Mesenchymal stem cell (in vitro differentiated cells and primary cell): ENCODE results near the gene RRAS.
"Not testable (repeated sequence)": the region's sequence is repeated elsewhere in the genome, so short reads cannot be mapped to it uniquely, and the experiment has no call there.

Experiments
- DNase-seq: peaks from one replicate; pipeline ENCODE4 v3.0.0-alpha.2; 2013
- H2AFZ ChIP-seq: one replicate; pipeline ENCODE4 v1.6.1; 2013; ENCODE audit warnings: low read depth, mild to moderate bottlenecking, control low read depth, inconsistent platforms, low read length, moderate library complexity
- H2AK5ac ChIP-seq: 2 replicates; pipeline ENCODE4 v1.6.1; 2013; ENCODE audit warnings: low read length, moderate library complexity, mild to moderate bottlenecking, inconsistent platforms; ENCODE audit not compliant: severe bottlenecking
- H2BK120ac ChIP-seq: one replicate; pipeline ENCODE4 v1.6.1; 2013; ENCODE audit warnings: low read depth, mild to moderate bottlenecking, inconsistent platforms, low read length, moderate library complexity
- H2BK12ac ChIP-seq, 2 experiments: one replicate each; pipeline ENCODE4 v1.6.1; 2013; ENCODE audit warnings: inconsistent platforms in 2 of 2, low read length in 2 of 2, mild to moderate bottlenecking in 2 of 2, moderate library complexity in 2 of 2, control low read depth in 1 of 2
- H2BK15ac ChIP-seq: one replicate; pipeline ENCODE4 v1.6.1; 2013; ENCODE audit warnings: mild to moderate bottlenecking, low read depth, inconsistent platforms; ENCODE audit not compliant: poor library complexity, severe bottlenecking
- H2BK5ac ChIP-seq: 2 replicates; pipeline ENCODE4 v1.6.1; 2013; ENCODE audit warnings: low read depth, mild to moderate bottlenecking, low read length, control low read depth, inconsistent platforms; ENCODE audit not compliant: poor library complexity, severe bottlenecking
- H3K14ac ChIP-seq, 2 experiments: one replicate each; pipeline ENCODE4 v1.6.1; 2013; ENCODE audit warnings: inconsistent platforms in 2 of 2, low read length in 2 of 2, control low read depth in 1 of 2, mild to moderate bottlenecking in 1 of 2, moderate library complexity in 1 of 2
- H3K18ac ChIP-seq, 2 experiments: one replicate each; pipeline ENCODE4 v1.6.1; 2013; ENCODE audit warnings: inconsistent platforms in 2 of 2, low read length in 2 of 2, control low read depth in 1 of 2, low read depth in 1 of 2, mild to moderate bottlenecking in 1 of 2
- H3K23ac ChIP-seq, 2 experiments: one replicate each; pipeline ENCODE4 v1.6.1; 2013; ENCODE audit warnings: inconsistent platforms in 2 of 2, low read length in 2 of 2, mild to moderate bottlenecking in 2 of 2, moderate library complexity in 2 of 2, control low read depth in 1 of 2
- H3K27ac ChIP-seq: 2 replicates; pipeline ENCODE4 v1.5.1; 2013; ENCODE audit warnings: mild to moderate bottlenecking, moderate library complexity, low read length, control low read depth, inconsistent platforms; ENCODE audit not compliant: poor library complexity, severe bottlenecking
- H3K27me3 ChIP-seq, 2 experiments: 2 replicates each; pipeline versions ENCODE4 v1.6.1 to v1.7.0; 2013; ENCODE audit warnings: low read length in 2 of 2, mild to moderate bottlenecking in 2 of 2, moderate library complexity in 2 of 2, control low read depth in 1 of 2, inconsistent platforms in 1 of 2; ENCODE audit not compliant: control insufficient read depth in 1 of 2, insufficient read depth in 1 of 2
- H3K36me3 ChIP-seq, 2 experiments: 2 replicates each; pipeline versions ENCODE4 v1.6.1 to v1.7.0; 2013; ENCODE audit warnings: low read length in 2 of 2, control low read depth in 1 of 2, inconsistent platforms in 1 of 2, low read depth in 1 of 2, mild to moderate bottlenecking in 1 of 2; ENCODE audit not compliant: insufficient read depth in 2 of 2, control insufficient read depth in 1 of 2
- H3K4ac ChIP-seq, 2 experiments: one replicate each; pipeline ENCODE4 v1.6.1; 2013; ENCODE audit warnings: inconsistent platforms in 2 of 2, low read length in 2 of 2, mild to moderate bottlenecking in 2 of 2, moderate library complexity in 2 of 2, control low read depth in 1 of 2, low read depth in 1 of 2
- H3K4me1 ChIP-seq: 2 replicates; pipeline ENCODE4 v1.6.1; 2013; ENCODE audit warnings: low read depth, low read length, control low read depth; ENCODE audit not compliant: control insufficient read depth, insufficient read depth
- H3K4me2 ChIP-seq: 2 replicates; pipeline ENCODE4 v1.6.1; 2013; ENCODE audit warnings: low read length, mild to moderate bottlenecking, inconsistent platforms; ENCODE audit not compliant: poor library complexity, severe bottlenecking
- H3K4me3 ChIP-seq, 2 experiments: 2 replicates each; pipeline versions ENCODE4 v1.5.1 to v1.7.0; 2013; ENCODE audit warnings: low read length in 2 of 2, mild to moderate bottlenecking in 2 of 2, control low read depth in 1 of 2, low read depth in 1 of 2; ENCODE audit not compliant: insufficient read depth in 1 of 2
- H3K79me1 ChIP-seq: replicated peaks from 2 replicates; pipeline ENCODE4 v1.6.1; 2013; ENCODE audit warnings: mild to moderate bottlenecking, control low read depth, low read length, inconsistent platforms; ENCODE audit not compliant: poor library complexity, severe bottlenecking
- H3K9ac ChIP-seq: 2 replicates; pipeline ENCODE4 v1.7.0; 2013; ENCODE audit warnings: mild to moderate bottlenecking, low read length, moderate library complexity
- H3K9me3 ChIP-seq: 2 replicates; pipeline ENCODE4 v1.7.0; 2013; ENCODE audit warnings: mild to moderate bottlenecking, low read length; ENCODE audit not compliant: control insufficient read depth
- H4K8ac ChIP-seq: one replicate; pipeline ENCODE4 v1.6.1; 2013; ENCODE audit warnings: inconsistent platforms, mild to moderate bottlenecking, low read length, moderate library complexity
- H4K91ac ChIP-seq: one replicate; pipeline ENCODE4 v1.6.1; 2013; ENCODE audit warnings: mild to moderate bottlenecking, low read length, inconsistent platforms
- WGBS: methylation state at CpG from one replicate; pipeline ENCODE4 v1.1.7; 2013; ENCODE audit warnings: mixed read lengths; 5-methylcytosine and 5-hydroxymethylcytosine counted together

RRAS gene

GRCh38 chr19:49635530-49636232 is 4.3 kb downstream of the RRAS start:
- H2BK120ac ChIP-seq: no peak overlapping the region
- H3K9ac ChIP-seq: peak overlapping the region; percentile 4
- no peak overlapping the region for H3K4me3 ChIP-seq
- H3K36me3 ChIP-seq: peaks cover 17 to 19% of the 10 kb centered on the region in 2 experiments
- no peaks in the 10 kb centered on the region for H3K9me3 ChIP-seq
- H2AFZ ChIP-seq: no peak overlapping the region
- WGBS: 65% methylated on average over 24 of the region's 24 CpGs
- no peak overlapping the region for H3K23ac ChIP-seq
- DNase-seq: peak; percentile 61
- H3K4me2 ChIP-seq: no peak overlapping the region
- H3K4ac ChIP-seq: peak overlapping the region in 1 of 2 experiments; percentile 38
- H2BK5ac ChIP-seq: no peak overlapping the region
- H3K18ac ChIP-seq: peak overlapping the region in 1 of 2 experiments; percentile 18
- H3K4me1 ChIP-seq: peaks cover 40% of the 10 kb centered on the region
- H3K27ac ChIP-seq: no peak overlapping the region
- H4K8ac ChIP-seq: no peak overlapping the region
- no peak overlapping the region for H2AK5ac ChIP-seq
- peak overlapping the region; percentile 18 for H4K91ac ChIP-seq
- H3K27me3 ChIP-seq: no peaks in the 10 kb centered on the region
- H3K79me1 ChIP-seq: peaks cover 1% of the 10 kb centered on the region
- no peak overlapping the region for H3K14ac ChIP-seq
- no peak overlapping the region for H2BK15ac ChIP-seq
- H2BK12ac ChIP-seq: no peak overlapping the region

- H2AFZ ChIP-seq, H3K4ac ChIP-seq, DNase-seq, H3K23ac ChIP-seq, H3K27ac ChIP-seq, H3K79me1 ChIP-seq, H2BK5ac ChIP-seq, H3K9ac ChIP-seq, H4K91ac ChIP-seq, H3K14ac ChIP-seq, H2AK5ac ChIP-seq, H2BK12ac ChIP-seq, H3K4me3 ChIP-seq, H2BK120ac ChIP-seq, H3K9me3 ChIP-seq, H3K4me2 ChIP-seq, H3K27me3 ChIP-seq: not testable (repeated sequence)
- Histone ChIP-seq H2BK15ac (peak overlapping the region; percentile 15), H3K18ac (peak overlapping the region in 1 of 2 experiments; percentile 23), H4K8ac (peak overlapping the region; percentile 36), H3K4me1 (peaks cover 31% of the 10 kb centered on the region), H3K36me3 (peaks cover 20 to 28% of the 10 kb centered on the region in 2 experiments)
- 89% methylated on average over 9 of the region's 9 CpGs for WGBS
Observed at GRCh38 chr19:49633273-49633672, 6.7 kb downstream of the RRAS start.

DNA sequence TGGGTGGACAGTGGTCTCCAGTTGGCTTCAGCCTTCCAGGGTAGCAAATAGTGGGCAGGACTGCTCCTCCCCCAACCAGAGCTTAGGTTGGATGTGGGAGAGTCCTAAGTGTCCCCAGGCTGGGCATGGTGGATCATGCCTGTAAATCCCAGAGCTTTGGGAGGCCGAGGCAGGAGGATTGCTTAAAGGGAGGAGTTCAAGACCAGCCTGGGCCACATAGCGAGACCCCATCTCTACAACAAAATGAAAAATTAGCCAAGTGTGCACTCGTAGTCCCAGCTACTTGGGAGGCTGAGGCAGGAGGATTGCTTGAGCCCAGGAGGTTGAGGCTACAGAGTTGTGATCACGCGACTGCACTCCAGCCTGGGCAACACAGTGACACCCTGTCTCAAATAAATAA is 7.4 kb downstream of the RRAS start:
- no peak overlapping the region for H3K18ac ChIP-seq
- no peak overlapping the region for H2BK15ac ChIP-seq
- H2AFZ ChIP-seq: no peak overlapping the region
- H3K36me3 ChIP-seq: peaks cover 25 to 31% of the 10 kb centered on the region in 2 experiments
- H2BK5ac ChIP-seq: no peak overlapping the region
- no peak overlapping the region for H4K91ac ChIP-seq
- H2BK12ac ChIP-seq: no peak overlapping the region
- H3K4me1 ChIP-seq: peaks cover 26% of the 10 kb centered on the region
- no peak overlapping the region for H4K8ac ChIP-seq
- no peak overlapping the region for H2AK5ac ChIP-seq
- H3K4me3 ChIP-seq: no peak overlapping the region
- H3K9ac ChIP-seq: no peak overlapping the region
- H3K27ac ChIP-seq: no peak overlapping the region
- no peaks in the 10 kb centered on the region for H3K79me1 ChIP-seq
- no peak overlapping the region for H3K4ac ChIP-seq
- H3K23ac ChIP-seq: no peak overlapping the region
- no peak overlapping the region for H2BK120ac ChIP-seq
- WGBS: 91% methylated on average over 4 of the region's 5 CpGs
- no peak for DNase-seq
- H3K4me2 ChIP-seq: no peak overlapping the region
- no peaks in the 10 kb centered on the region for H3K9me3 ChIP-seq
- no peak overlapping the region for H3K14ac ChIP-seq
- H3K27me3 ChIP-seq: no peaks in the 10 kb centered on the region

GRCh38 chr19:49631610-49632192 is 8.2 kb downstream of the RRAS start:
- no peak overlapping the region for H3K9ac ChIP-seq
- no peak overlapping the region for H3K14ac ChIP-seq
- H4K91ac ChIP-seq: no peak overlapping the region
- no peak overlapping the region for H3K4me2 ChIP-seq
- no peak for DNase-seq
- H3K9me3 ChIP-seq: no peaks in the 10 kb centered on the region
- H3K27ac ChIP-seq: no peak overlapping the region
- H2BK12ac ChIP-seq: no peak overlapping the region
- H3K23ac ChIP-seq: no peak overlapping the region
- H2AK5ac ChIP-seq: no peak overlapping the region
- H2BK120ac ChIP-seq: no peak overlapping the region
- no peaks in the 10 kb centered on the region for H3K27me3 ChIP-seq
- peaks cover 30 to 38% of the 10 kb centered on the region in 2 experiments for H3K36me3 ChIP-seq
- H3K4ac ChIP-seq: no peak overlapping the region
- H4K8ac ChIP-seq: no peak overlapping the region
- H2BK15ac ChIP-seq: no peak overlapping the region
- H3K4me1 ChIP-seq: peaks cover 26% of the 10 kb centered on the region
- no peak overlapping the region for H3K18ac ChIP-seq
- no peak overlapping the region for H2BK5ac ChIP-seq
- H3K4me3 ChIP-seq: no peak overlapping the region
- no peaks in the 10 kb centered on the region for H3K79me1 ChIP-seq
- no peak overlapping the region for H2AFZ ChIP-seq
- whole genome bisulfite sequencing: 97% methylated on average over 18 of the region's 19 CpGs
